GM18526 (cell line): ENCODE measurements around the gene HOXD8.

Experiments
- POLR2A ChIP-seq: IDR thresholded peaks from 3 replicates; pipeline ENCODE4 v1.6.1; 2011; ENCODE audit not compliant: insufficient read length; ENCODE audit errors: extremely low read depth

Gene HOXD8

GRCh38 chr2:176124110-176124946 is 5.2 kb upstream of the HOXD8 start:
- no peak for TF ChIP-seq POLR2A

DNA sequence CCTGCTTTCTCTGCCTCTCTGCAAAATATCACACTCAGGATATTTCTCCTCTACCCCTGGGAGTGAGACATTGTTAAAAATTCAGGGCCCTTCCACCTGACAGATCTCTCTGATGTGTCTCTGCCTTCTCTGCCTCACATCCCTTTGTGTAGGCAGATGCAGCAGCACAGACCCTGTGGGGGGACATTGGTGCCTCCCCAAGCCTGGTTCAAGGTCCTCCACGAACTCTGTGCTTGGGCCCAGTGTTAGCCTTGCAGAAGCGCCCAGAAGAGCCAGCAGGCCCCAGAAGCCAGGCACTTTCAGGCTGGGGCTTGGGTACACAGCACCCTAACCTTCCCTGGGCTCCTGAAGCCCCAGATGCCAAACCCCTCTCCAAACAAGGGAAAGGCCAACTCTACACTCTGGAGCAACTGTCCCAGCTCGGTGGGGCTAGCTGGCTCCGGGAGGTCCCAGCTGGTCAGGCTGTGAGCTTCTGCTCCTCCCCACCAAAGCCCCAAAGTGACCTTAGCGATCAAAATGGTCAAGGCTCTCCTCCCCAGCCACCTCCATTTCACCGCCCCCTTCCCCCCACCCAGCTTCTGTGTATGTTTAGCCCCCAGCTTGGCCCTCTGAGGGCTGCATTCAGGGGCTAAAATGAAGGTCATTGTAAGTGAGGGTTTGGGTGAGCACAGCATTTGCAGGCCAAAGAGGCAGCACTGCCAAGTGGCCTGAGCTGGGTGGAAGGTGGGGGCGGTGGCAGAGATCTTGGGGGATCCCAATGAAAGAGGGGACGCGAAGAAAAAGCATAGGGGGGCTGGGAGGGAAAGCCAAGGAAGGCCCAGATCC is 4.3 kb upstream of the HOXD8 start:
- no peak for TF ChIP-seq POLR2A

DNA sequence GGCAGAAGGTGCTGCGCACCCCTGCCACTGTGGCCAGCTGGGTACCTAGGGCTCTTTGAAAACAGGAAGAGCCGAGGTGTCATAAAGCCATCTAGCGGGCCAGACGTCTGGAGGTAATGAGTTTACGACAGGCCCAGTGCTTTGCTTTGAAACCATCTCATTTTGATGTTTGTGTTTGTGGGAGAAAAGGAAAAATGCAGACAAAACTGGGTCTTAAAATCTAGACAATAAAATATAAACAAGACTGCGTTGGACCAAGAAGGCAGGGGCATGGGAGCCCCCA is 3.8 kb upstream of the HOXD8 start:
- TF ChIP-seq POLR2A: no peak

DNA sequence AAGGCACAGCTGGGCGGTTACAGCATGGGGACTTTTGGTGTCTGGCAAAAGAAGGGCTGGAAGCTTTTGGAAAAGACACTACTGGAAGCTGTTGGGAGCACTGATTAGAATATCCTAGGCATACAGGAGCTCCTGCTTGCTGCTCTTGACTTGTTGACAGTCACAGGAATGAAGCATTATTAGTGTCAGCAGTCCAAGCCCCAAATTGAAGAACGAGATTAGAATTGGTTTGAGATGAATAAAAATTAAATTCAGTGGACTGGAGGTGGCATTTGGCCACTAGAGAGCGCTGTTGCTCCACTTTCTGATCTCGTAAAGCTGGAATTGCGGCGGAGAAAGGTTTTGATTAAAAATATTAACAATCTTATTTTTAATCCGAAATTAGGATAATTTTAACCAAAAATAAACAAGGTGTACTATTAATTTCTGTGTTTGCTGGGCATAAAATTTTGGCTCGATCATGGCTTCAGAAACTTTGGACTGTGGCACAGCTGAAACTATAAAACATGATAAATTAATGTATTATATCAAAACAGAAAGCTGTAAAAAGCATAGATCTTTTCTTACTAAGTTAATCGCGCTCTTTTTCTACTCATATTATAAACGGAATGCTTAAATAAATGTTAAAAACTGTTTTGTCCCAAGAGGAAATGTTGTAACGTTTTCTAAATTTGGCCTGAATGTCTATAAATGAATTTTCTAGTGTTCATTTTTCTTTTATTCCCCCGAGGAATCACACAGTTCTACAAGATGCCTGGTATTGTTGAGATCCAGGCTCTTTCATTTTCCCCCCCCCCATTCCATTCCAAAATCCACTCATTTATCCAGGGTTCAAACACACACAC is 2.4 kb upstream of the HOXD8 start:
- no peak for TF ChIP-seq POLR2A

GRCh38 chr2:176127774-176128072 is 1.8 kb upstream of the HOXD8 start:
- no peak for TF ChIP-seq POLR2A

DNA sequence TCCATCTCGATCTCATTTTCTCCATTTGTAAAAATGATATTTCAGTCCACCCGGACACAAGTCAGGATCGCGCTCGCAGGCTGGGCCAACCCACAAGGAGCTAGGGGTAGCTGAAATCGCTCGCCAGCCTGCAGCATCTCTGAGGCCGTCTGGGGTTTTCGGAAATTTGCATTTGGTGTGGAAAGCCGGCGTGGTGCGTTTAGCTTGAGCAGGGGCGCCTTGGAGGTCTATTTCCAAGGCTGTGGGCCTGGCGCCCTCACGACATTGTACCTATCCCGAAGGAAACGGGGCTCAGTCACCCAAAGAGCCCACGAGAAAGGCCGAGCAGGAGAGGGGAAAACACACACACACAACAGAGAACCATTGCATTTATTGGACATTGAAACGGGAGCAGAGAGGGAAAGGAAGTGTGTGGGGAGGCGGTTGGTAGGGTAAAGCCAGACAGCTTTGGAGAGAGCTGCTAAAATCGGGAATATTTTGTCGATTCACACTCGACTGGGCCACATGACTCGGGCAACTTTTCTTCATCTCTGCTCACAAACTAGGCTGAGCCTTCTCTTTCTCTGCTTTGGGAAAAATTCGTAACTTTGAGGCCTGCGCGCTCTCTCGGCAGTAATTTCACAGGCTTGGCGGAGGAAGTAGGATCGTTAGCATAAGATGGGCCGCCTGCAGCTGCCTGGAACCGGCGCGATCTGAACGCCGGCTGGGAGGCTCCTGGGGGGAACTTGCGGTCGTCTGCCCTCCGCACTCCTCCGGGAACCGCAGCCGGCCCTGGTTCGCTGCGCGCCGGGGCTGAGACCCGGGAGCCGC is 1.1 kb upstream of the HOXD8 start:
- no peak for TF ChIP-seq POLR2A

- no peak for TF ChIP-seq POLR2A
Measured at GRCh38 chr2:176129813-176130146, 275 bp downstream of the HOXD8 start.

- TF ChIP-seq POLR2A: no peak
Measured at GRCh38 chr2:176130147-176130956, 847 bp downstream of the HOXD8 start.

DNA sequence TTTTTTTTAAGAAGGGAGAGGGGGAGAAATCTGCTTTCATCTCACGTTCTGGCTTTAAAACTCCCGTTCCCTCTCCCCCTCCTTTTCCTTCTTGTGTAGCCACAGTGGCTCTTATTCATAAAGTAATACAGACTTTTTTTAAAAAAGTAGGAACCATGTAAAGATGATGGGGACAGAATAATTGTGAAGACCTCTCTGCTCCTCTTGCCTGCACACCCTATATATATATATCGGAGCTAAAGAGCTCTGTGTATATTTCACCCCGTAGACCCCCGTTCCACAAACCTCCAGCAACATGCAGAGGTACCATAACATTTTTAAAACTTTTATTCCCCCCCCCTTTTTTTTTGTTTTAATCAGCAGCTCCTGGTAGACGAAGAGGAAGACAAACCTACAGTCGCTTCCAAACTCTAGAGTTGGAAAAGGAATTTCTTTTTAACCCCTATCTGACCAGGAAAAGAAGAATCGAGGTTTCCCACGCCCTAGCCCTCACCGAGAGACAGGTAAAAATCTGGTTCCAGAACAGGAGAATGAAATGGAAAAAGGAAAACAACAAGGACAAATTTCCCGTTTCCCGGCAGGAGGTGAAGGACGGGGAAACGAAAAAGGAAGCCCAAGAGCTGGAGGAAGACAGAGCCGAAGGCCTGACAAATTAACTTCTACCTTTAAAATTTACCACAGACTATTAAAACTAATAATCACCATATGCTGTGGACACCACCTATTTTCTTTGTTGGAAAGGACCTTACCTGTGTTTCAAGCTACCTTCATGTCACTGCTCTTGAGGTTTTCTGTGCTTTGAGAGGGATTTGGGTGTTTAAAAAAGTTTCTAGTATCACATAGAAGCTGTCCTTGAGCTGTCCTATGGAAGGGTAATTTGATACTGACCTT is 1.7 kb downstream of the HOXD8 start:
- TF ChIP-seq POLR2A: no peak

GRCh38 chr2:176131848-176132158 is 2.3 kb downstream of the HOXD8 start:
- no peak for TF ChIP-seq POLR2A

- TF ChIP-seq POLR2A: no peak
Measured at GRCh38 chr2:176132205-176133171, 3.0 kb downstream of the HOXD8 start.

DNA sequence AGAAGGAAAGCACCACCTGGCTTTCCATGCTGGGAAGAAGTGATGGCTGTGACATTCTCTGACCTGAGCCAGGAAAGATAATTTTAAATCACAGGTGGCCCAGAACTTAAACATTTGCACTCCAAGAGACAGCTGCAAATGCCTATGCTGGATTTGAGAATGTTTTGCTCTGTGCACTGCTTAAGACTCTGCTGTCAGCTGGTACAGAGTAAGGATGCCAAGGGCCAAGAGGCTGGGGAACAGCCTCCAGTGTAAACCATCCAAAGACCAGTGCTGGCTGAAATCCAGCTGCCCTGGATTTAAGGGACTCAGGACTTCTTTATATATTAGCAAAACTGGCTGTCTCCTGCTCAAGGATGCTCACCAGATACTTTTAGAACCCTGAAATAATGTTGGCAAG is 3.9 kb downstream of the HOXD8 start:
- no peak for TF ChIP-seq POLR2A
